DOHH2 (cell line): ENCODE data around the gene CES2.
"Not testable (repeated sequence)": the region's sequence is repeated elsewhere in the genome, so short reads cannot be mapped to it uniquely, and the experiment has no call there.

ENCODE experiments used
- CTCF ChIP-seq: fragments of 200-600 bp; sonication (generic); IDR thresholded peaks from one replicate; pipeline ENCODE4 v1.5.1; 2014; ENCODE audit warnings: antibody characterized with exemption, mild to moderate bottlenecking, low read depth, low read length; ENCODE audit not compliant: poor library complexity, severe bottlenecking
- EZH2phosphoT487 ChIP-seq: fragments of 200-600 bp; sonication (generic); IDR thresholded peaks from 2 replicates; pipeline ENCODE4 v1.6.1; 2017; ENCODE audit warnings: borderline replicate concordance, mild to moderate bottlenecking, antibody characterized with exemption, low read length, moderate library complexity, mixed read lengths

GRCh38 chr16:66934839-66935313 is 440 bp upstream of the CES2 start:
- TF ChIP-seq CTCF, EZH2phosphoT487: not testable (repeated sequence)
